Calu3 (cell line): ENCODE data around the gene ZFP69. TPM values are rescaled to one million over a fixed set of nuclear protein-coding genes. Genes with fewer than 3 reads are reported as not detected.

Experiments used
- BruUV-seq: library from RNA; stranded (reverse); fragments of 400-500 nt; replicated peaks from 2 replicates; lab custom pipeline; 2021; lab: Mats Ljungman, UMichigan
- CTCF ChIA-PET: fragments of 300-600 bp; sonication (Branson Sonifier 250); formaldehyde crosslinking; loops from one replicate; lab custom pipeline; 2022; ENCODE audit warnings: antibody characterized with exemption; lab: Charles Lee
- DNase-seq: peaks from one replicate; pipeline ENCODE4 v3.0.0; 2022
- H3K27ac Mint-ChIP-seq: one replicate; pipeline ENCODE4 v1.8.0; 2022; ENCODE audit warnings: mixed read lengths; ENCODE audit not compliant: unreplicated experiment
- H3K27me3 Mint-ChIP-seq: one replicate; pipeline ENCODE4 v1.8.0; 2022; ENCODE audit warnings: mixed read lengths; ENCODE audit not compliant: unreplicated experiment
- H3K36me3 Mint-ChIP-seq: one replicate; pipeline ENCODE4 v1.8.0; 2022; ENCODE audit warnings: mild to moderate bottlenecking, moderate library complexity, mixed read lengths; ENCODE audit not compliant: insufficient read depth, unreplicated experiment
- H3K4me1 Mint-ChIP-seq: one replicate; pipeline ENCODE4 v1.8.0; 2022; ENCODE audit warnings: mild to moderate bottlenecking, low read depth, mixed read lengths; ENCODE audit not compliant: unreplicated experiment
- H3K4me3 Mint-ChIP-seq: one replicate; pipeline ENCODE4 v1.8.0; 2022; ENCODE audit warnings: mild to moderate bottlenecking, low read depth, moderate library complexity, mixed read lengths; ENCODE audit not compliant: unreplicated experiment
- H3K9me3 Mint-ChIP-seq: one replicate; pipeline ENCODE4 v1.8.0; 2022; ENCODE audit warnings: low read depth, mixed read lengths; ENCODE audit not compliant: unreplicated experiment
- CTCF ChIP-seq: fragments of 200-600 bp; IDR thresholded peaks from one replicate; pipeline ENCODE4 v1.8.0; 2022; ENCODE audit warnings: antibody characterized with exemption; ENCODE audit not compliant: unreplicated experiment
- intact Hi-C: fragments of 100-400 bp; cut with micrococcal nuclease; formaldehyde crosslinking; loops from one replicate; pipeline ENCODE4 v1.10.0; 2022; ENCODE audit not compliant: unreplicated experiment
- total RNA-seq: library from RNA; stranded (reverse); gene quantifications from 2 replicates; pipeline ENCODE4 v1.2.3, GENCODE V29; 2022

Gene ZFP69
- total RNA-seq, 1 experiment from 2014 or later, result 2.9 TPM

DNA sequence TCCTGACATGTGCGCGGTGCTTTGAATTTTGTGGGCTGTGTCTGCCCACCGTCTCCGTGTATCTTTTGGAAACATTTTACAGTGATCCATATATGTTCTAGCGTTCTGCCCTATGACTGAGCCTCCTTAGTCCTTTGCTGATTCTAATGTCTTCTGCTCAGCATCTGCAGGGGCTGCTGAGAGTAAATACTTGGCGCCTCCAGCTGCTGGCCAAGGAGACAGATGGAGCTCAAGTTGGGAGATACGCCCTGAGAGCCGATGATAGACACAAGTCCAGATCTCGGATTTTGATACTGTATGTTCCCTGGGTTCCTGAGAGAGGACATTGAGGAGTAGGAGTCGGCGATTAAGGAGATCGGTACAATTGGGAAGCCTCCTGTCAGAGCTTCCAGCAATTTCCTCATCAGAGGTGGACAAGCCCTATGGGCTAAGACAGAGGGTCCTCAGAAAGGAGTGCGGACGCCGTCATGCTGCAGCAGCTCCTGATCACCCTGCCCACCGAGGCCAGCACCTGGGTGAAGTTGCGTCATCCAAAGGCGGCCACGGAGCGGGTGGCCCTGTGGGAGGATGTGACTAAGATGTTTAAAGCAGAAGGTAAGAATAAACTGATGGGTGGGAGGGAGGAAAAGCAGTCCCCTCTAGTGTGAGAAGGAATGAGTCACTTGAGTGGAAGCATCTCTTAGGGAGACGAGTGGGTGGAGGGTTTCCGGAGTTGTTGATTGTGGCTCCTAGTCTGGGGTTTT lies 26.4 kb upstream of the ZFP69 start:
- Mint-ChIP-seq H3K27me3 (no peaks in the 10 kb centered on the region), H3K4me1 (peaks cover 13% of the 10 kb centered on the region), H3K27ac (peak overlapping the region; percentile 73), H3K4me3 (peak overlapping the region; percentile 86), H3K36me3 (peaks cover 14% of the 10 kb centered on the region), H3K9me3 (peaks cover 12% of the 10 kb centered on the region)
- intact Hi-C loops, result no loop called here
- DNase-seq, result peak; percentile 1
- BruUV-seq, result TSS peak; percentile 48
- CTCF ChIA-PET, result interaction anchor here (0.6 to 0.8 kb wide), 3 partner anchors 10 to 63 kb away, joined by 3 read pairs; no protein-coding TSS in a partner anchor
- no peak for TF ChIP-seq CTCF

- Mint-ChIP-seq H3K4me3 (no peak overlapping the region), H3K27me3 (no peaks in the 10 kb centered on the region), H3K4me1 (peaks cover 13% of the 10 kb centered on the region), H3K27ac (no peak overlapping the region), H3K9me3 (peaks cover 13% of the 10 kb centered on the region), H3K36me3 (peaks cover 14% of the 10 kb centered on the region)
- intact Hi-C loops, result no loop called here
- CTCF ChIA-PET, result no interaction called here
- BruUV-seq, result no TSS peak
- no peak for TF ChIP-seq CTCF
- DNase-seq, result no peak
Observed at GRCh38 chr1:40451238-40451585, 25.9 kb upstream of the ZFP69 start.

DNA sequence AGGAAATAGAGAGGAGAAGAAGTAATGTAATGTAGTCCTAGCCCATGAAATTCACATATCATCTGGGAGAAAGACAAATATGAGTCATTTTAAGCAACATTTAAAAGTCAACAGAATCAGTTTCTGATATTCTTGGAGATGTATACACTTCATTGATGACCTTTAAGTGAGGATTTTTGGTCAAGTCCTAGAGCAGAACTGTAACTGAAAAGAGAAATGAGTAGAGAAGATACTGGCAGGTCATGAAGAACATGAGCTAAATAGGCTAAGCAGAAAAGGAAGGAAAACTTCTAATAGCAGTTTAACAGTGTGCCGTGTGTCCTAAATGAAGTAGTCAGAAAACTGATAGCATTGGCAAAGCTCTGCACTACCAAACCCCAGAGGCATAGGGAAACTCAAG lies 22.2 kb upstream of the ZFP69 start:
- Mint-ChIP-seq H3K4me1 (peaks cover 13% of the 10 kb centered on the region), H3K27ac (no peak overlapping the region), H3K9me3 (peaks cover 30% of the 10 kb centered on the region), H3K4me3 (no peak overlapping the region), H3K36me3 (peaks cover 14% of the 10 kb centered on the region), H3K27me3 (no peaks in the 10 kb centered on the region)
- no TSS peak for BruUV-seq
- no peak for DNase-seq
- intact Hi-C loops, result loop anchor here (5.0 kb wide), 1 partner anchor 52 kb away; the partner anchor contains the start of gene EXO5
- no peak for TF ChIP-seq CTCF
- CTCF ChIA-PET, result no interaction called here

DNA sequence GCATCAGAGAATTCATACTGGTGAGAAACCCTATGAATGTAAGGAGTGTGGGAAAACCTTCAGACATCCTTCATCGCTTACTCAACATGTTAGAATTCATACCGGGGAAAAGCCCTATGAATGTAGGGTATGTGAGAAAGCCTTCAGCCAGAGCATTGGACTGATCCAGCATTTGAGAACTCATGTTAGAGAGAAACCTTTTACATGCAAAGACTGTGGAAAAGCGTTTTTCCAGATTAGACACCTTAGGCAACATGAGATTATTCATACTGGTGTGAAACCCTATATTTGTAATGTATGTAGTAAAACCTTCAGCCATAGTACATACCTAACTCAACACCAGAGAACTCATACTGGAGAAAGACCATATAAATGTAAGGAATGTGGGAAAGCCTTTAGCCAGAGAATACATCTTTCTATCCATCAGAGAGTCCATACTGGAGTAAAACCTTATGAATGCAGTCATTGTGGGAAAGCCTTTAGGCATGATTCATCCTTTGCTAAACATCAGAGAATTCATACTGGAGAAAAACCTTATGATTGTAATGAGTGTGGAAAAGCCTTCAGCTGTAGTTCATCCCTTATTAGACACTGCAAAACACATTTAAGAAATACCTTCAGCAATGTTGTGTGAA lies 14.0 kb upstream of the ZFP69 start:
- TF ChIP-seq CTCF, result no peak
- Mint-ChIP-seq H3K27ac (no peak overlapping the region), H3K27me3 (no peaks in the 10 kb centered on the region), H3K4me1 (no peaks in the 10 kb centered on the region), H3K9me3 (peaks cover 36% of the 10 kb centered on the region), H3K4me3 (no peak overlapping the region), H3K36me3 (peaks cover 5% of the 10 kb centered on the region)
- DNase-seq, result no peak
- no TSS peak for BruUV-seq
- intact Hi-C loops, result no loop called here
- CTCF ChIA-PET, result no interaction called here
